AG09319 (cell line): ENCODE measurements around the gene MS4A10.

Experiments
- DNase-seq: peaks from one replicate; pipeline ENCODE4 v3.0.0-alpha.2; 2010; ENCODE audit warnings: low read depth; ENCODE audit errors: extremely low read depth
- CTCF ChIP-seq: IDR thresholded peaks from 2 replicates; pipeline ENCODE4 v1.5.1; 2011; ENCODE audit warnings: low read depth, mild to moderate bottlenecking, inconsistent platforms, low read length, moderate library complexity

The MS4A10 gene

GRCh38 chr11:60761436-60762190, 23.5 kb upstream of the MS4A10 start:
- no peak for TF ChIP-seq CTCF
- DNase-seq, result no peak

- DNase-seq, result no peak
- no peak; the same call in 1 of the 2 replicates for TF ChIP-seq CTCF
Observed at GRCh38 chr11:60762851-60763691, 22.1 kb upstream of the MS4A10 start.

GRCh38 chr11:60763692-60764369, 21.3 kb upstream of the MS4A10 start:
- no peak for DNase-seq
- no peak for TF ChIP-seq CTCF

- TF ChIP-seq CTCF, result no peak
- no peak for DNase-seq
Observed at GRCh38 chr11:60764879-60765278, 20.3 kb upstream of the MS4A10 start.

GRCh38 chr11:60765355-60765754, 19.8 kb upstream of the MS4A10 start:
- DNase-seq, result no peak
- no peak for TF ChIP-seq CTCF

- TF ChIP-seq CTCF, result no peak
- DNase-seq, result no peak
Observed at GRCh38 chr11:60766547-60766946, 18.6 kb upstream of the MS4A10 start.
